ENCODE data around the gene C20orf202.

C20orf202 gene

GRCh38 chr20:1184638-1185315 lies 18.5 kb upstream of the C20orf202 start, which contains the start of gene TMEM74B:
Gene TMEM74B (minus strand): TSS chr20:1184981. CDS start chr20:1183801, 1,180 bp downstream.
- DNase-seq: no peak

GRCh38 chr20:1185316-1185741 lies 17.9 kb upstream of the C20orf202 start:
- no peak for DNase-seq

GRCh38 chr20:1185790-1186334 lies 17.4 kb upstream of the C20orf202 start:
- DNase-seq: peak; percentile 80

GRCh38 chr20:1186367-1186991 lies 16.8 kb upstream of the C20orf202 start:
- DNase-seq: no peak

- peak; percentile 58 for DNase-seq
Observed at GRCh38 chr20:1187605-1188171, 15.6 kb upstream of the C20orf202 start.

- DNase-seq: no peak
Observed at GRCh38 chr20:1188347-1188746, 14.9 kb upstream of the C20orf202 start.

GRCh38 chr20:1189827-1190226 lies 13.4 kb upstream of the C20orf202 start:
- DNase-seq: no peak

- no peak for DNase-seq
Observed at GRCh38 chr20:1190847-1191246, 12.4 kb upstream of the C20orf202 start.

GRCh38 chr20:1191299-1191698 lies 12.0 kb upstream of the C20orf202 start:
- DNase-seq: no peak

GRCh38 chr20:1195226-1195625 lies 8.0 kb upstream of the C20orf202 start:
- no peak for DNase-seq

- no peak for DNase-seq
Observed at GRCh38 chr20:1196634-1197033, 6.6 kb upstream of the C20orf202 start.

- no peak for DNase-seq
Observed at GRCh38 chr20:1197801-1198200, 5.5 kb upstream of the C20orf202 start.

- DNase-seq: no peak
Observed at GRCh38 chr20:1198751-1199150, 4.5 kb upstream of the C20orf202 start.

- no peak for DNase-seq
Observed at GRCh38 chr20:1199212-1199873, 3.9 kb upstream of the C20orf202 start.

- DNase-seq: no peak
Observed at GRCh38 chr20:1199964-1200363, 3.3 kb upstream of the C20orf202 start.

- no peak for DNase-seq
Observed at GRCh38 chr20:1203630-1204029, 376 bp downstream of the C20orf202 start.

- peak; percentile 23 for DNase-seq
Observed at GRCh38 chr20:1204113-1204512, 859 bp downstream of the C20orf202 start.

GRCh38 chr20:1204576-1204975 lies 1.3 kb downstream of the C20orf202 start:
- no peak for DNase-seq

- DNase-seq: no peak
Observed at GRCh38 chr20:1205802-1206201, 2.5 kb downstream of the C20orf202 start.

- DNase-seq: no peak
Observed at GRCh38 chr20:1206366-1207148, 3.3 kb downstream of the C20orf202 start.

GRCh38 chr20:1207293-1207878 lies 4.1 kb downstream of the C20orf202 start:
- no peak for DNase-seq
